CD14-positive monocyte (primary cell): ENCODE measurements around the gene SYT7. TPM values are rescaled to one million over a fixed set of nuclear protein-coding genes. Genes with fewer than 3 reads are reported as not detected.

Experiments
- DNase-seq, 3 donors: peaks; one replicate each; pipeline ENCODE4 v3.0.0-alpha.2; 2011 to 2022
- H2AFZ ChIP-seq: 2 replicates; pipeline ENCODE4 v1.6.0; 2012; ENCODE audit warnings: mild to moderate bottlenecking, low read depth, low read length, inconsistent platforms; ENCODE audit not compliant: insufficient read depth, poor library complexity, severe bottlenecking
- H3K27ac ChIP-seq, 2 donors: 1 replicate in 1 of 2; 2 replicates in 1 of 2; pipeline ENCODE4 v1.5.1; 2012 to 2013; ENCODE audit warnings: low read length in 2 of 2, control low read depth in 1 of 2, inconsistent platforms in 1 of 2, low read depth in 1 of 2, mild to moderate bottlenecking in 1 of 2
- H3K27me3 ChIP-seq, 2 donors: one replicate each; pipeline versions ENCODE4 v1.6.0 to v1.6.1; 2011 to 2013; ENCODE audit warnings: low read length in 2 of 2; ENCODE audit not compliant: control insufficient read depth in 2 of 2, insufficient read depth in 2 of 2
- H3K36me3 ChIP-seq, 2 donors: replicated peaks in 1 of 2; 1 replicate in 1 of 2; 2 replicates in 1 of 2; pipeline versions ENCODE4 v1.5.1 to v1.6.1; 2012 to 2013; ENCODE audit warnings: low read length in 2 of 2, control low read depth in 1 of 2, inconsistent platforms in 1 of 2, mild to moderate bottlenecking in 1 of 2; ENCODE audit not compliant: insufficient read depth in 2 of 2, control insufficient read depth in 1 of 2
- H3K4me1 ChIP-seq, 2 donors: 1 replicate in 1 of 2; 2 replicates in 1 of 2; pipeline versions ENCODE4 v1.5.1 to v1.6.1; 2012 to 2013; ENCODE audit warnings: low read length in 2 of 2, control low read depth in 1 of 2, inconsistent platforms in 1 of 2, mild to moderate bottlenecking in 1 of 2, moderate library complexity in 1 of 2; ENCODE audit not compliant: insufficient read depth in 2 of 2, control insufficient read depth in 1 of 2
- H3K4me2 ChIP-seq: replicated peaks from 2 replicates; pipeline ENCODE3; 2012; ENCODE audit warnings: low read length, moderate library complexity, mild to moderate bottlenecking; ENCODE audit not compliant: poor library complexity, severe bottlenecking; ENCODE audit errors: extremely low read depth
- H3K4me3 ChIP-seq, 3 experiments: fragments of 200-600 bp in 1 of 3; sonication (generic) in 1 of 3; replicated peaks in 1 of 3; 1 replicate in 2 of 3; 2 replicates in 1 of 3; pipeline ENCODE4 v1.5.1; 2011 to 2013; ENCODE audit warnings: low read length in 3 of 3, mild to moderate bottlenecking in 3 of 3, control low read depth in 2 of 3, low read depth in 2 of 3, inconsistent platforms in 1 of 3, moderate library complexity in 1 of 3
- H3K79me2 ChIP-seq: 2 replicates; pipeline ENCODE4 v1.6.0; 2012; ENCODE audit warnings: mild to moderate bottlenecking, control low read depth, inconsistent platforms, low read length, moderate library complexity; ENCODE audit not compliant: insufficient read depth
- H3K9ac ChIP-seq: 2 replicates; pipeline ENCODE4 v1.6.0; 2017; ENCODE audit warnings: low read length, mild to moderate bottlenecking; ENCODE audit not compliant: insufficient read depth, poor library complexity, severe bottlenecking
- H3K9me3 ChIP-seq, 2 donors: replicated peaks in 1 of 2; 1 replicate in 1 of 2; 2 replicates in 1 of 2; pipeline versions ENCODE4 v1.5.1 to v1.6.1; 2012 to 2013; ENCODE audit warnings: low read length in 2 of 2, control low read depth in 1 of 2; ENCODE audit not compliant: control insufficient read depth in 1 of 2, insufficient read depth in 1 of 2
- H4K20me1 ChIP-seq: 2 replicates; pipeline ENCODE4 v1.6.0; 2012; ENCODE audit warnings: mild to moderate bottlenecking, low read length, control low read depth, moderate library complexity; ENCODE audit not compliant: insufficient read depth
- H3K27ac Mint-ChIP-seq, 7 donors: one replicate each; pipeline ENCODE4 v1.8.0; 2020; ENCODE audit warnings: mild to moderate bottlenecking in 7 of 7, mixed read lengths in 7 of 7, moderate library complexity in 6 of 7, inconsistent platforms in 2 of 7
- H3K27me3 Mint-ChIP-seq, 3 donors: one replicate each; pipeline ENCODE4 v1.8.0; 2021 to 2022; ENCODE audit warnings: low read depth in 3 of 3, mild to moderate bottlenecking in 3 of 3, mixed read lengths in 3 of 3, moderate library complexity in 3 of 3, inconsistent platforms in 1 of 3
- H3K36me3 Mint-ChIP-seq, 2 donors: one replicate each; pipeline ENCODE4 v1.8.0; 2020; ENCODE audit warnings: mixed read lengths in 2 of 2, inconsistent platforms in 1 of 2, mild to moderate bottlenecking in 1 of 2
- H3K4me1 Mint-ChIP-seq: one replicate; pipeline ENCODE4 v1.8.0; 2020; ENCODE audit warnings: mild to moderate bottlenecking, mixed read lengths
- H3K4me3 Mint-ChIP-seq, 2 donors: one replicate each; pipeline ENCODE4 v1.8.0; 2020; ENCODE audit warnings: mild to moderate bottlenecking in 2 of 2, mixed read lengths in 2 of 2, moderate library complexity in 1 of 2
- H3K9me3 Mint-ChIP-seq, 7 donors: one replicate each; pipeline ENCODE4 v1.8.0; 2020 to 2022; ENCODE audit warnings: mixed read lengths in 7 of 7, mild to moderate bottlenecking in 6 of 7, moderate library complexity in 6 of 7, inconsistent platforms in 2 of 7
- WGBS: methylation state at CpG from one replicate; pipeline ENCODE4 v1.1.5; 2013; ENCODE audit warnings: missing lambda C conversion rate; ENCODE audit not compliant: insufficient coverage; 5-methylcytosine and 5-hydroxymethylcytosine counted together
- intact Hi-C, 2 donors: fragments of 100-400 bp; cut with micrococcal nuclease; formaldehyde crosslinking; loops; one replicate each; pipeline versions ENCODE4 v1.15.0 to v1.15.1; 2023
- polyA plus RNA-seq, 3 donors: library from polyadenylated mRNA; depleted of rRNA in 1 of 3; unstranded in 2 of 3; stranded (reverse) in 1 of 3; fragments of 300-500 nt in 2 of 3; fragments of >200 nt in 1 of 3; fragmentation: Illumina TruSeq in 2 of 3; gene quantifications; 1 replicate in 2 of 3; 2 replicates in 1 of 3; pipeline ENCODE4 v1.2.3, GENCODE V29; 2012 to 2021
- TF ChIP-seq, protein P1 (sequence below): fragments of 200-600 bp; IDR thresholded peaks from one replicate; pipeline ENCODE4 v1.8.0; 2022; ENCODE audit warnings: antibody characterized with exemption, mild to moderate bottlenecking

SYT7 gene
- polyA plus RNA-seq, 3 donors = not detected

DNA sequence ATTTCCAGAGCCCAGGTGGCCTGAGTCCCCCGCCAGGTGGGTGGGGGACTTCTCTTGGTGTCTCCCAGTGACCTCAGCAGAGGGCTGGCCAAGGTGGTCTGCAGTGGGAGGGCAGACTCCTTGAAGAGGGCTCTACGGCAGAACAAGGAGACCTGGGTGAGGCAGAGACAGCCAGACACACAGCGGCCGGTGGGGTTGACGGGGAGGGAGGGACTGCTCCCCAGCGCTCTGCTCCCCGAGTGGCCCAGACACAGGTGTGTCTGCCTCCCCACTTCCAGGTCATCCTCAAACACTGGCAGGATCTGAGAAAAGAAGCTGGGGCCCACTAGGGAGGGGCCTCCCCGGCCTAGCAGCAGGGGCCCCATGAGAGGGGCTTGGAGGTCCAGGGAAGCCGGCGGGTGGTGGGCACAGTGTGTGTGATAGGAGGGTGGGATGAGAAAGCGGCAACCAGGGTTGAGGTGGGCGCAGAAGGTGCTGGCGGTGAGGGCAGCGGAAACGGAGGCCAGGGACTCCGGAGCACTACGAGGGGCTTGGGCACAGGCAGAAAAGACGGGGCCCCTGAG lies 30.1 kb downstream of the SYT7 start:
- TF ChIP-seq, protein P1, sequence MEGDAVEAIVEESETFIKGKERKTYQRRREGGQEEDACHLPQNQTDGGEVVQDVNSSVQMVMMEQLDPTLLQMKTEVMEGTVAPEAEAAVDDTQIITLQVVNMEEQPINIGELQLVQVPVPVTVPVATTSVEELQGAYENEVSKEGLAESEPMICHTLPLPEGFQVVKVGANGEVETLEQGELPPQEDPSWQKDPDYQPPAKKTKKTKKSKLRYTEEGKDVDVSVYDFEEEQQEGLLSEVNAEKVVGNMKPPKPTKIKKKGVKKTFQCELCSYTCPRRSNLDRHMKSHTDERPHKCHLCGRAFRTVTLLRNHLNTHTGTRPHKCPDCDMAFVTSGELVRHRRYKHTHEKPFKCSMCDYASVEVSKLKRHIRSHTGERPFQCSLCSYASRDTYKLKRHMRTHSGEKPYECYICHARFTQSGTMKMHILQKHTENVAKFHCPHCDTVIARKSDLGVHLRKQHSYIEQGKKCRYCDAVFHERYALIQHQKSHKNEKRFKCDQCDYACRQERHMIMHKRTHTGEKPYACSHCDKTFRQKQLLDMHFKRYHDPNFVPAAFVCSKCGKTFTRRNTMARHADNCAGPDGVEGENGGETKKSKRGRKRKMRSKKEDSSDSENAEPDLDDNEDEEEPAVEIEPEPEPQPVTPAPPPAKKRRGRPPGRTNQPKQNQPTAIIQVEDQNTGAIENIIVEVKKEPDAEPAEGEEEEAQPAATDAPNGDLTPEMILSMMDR = no peak
- no peaks in the 10 kb centered on the region for H3K4me1 ChIP-seq
- WGBS = 92% methylated on average over 12 of the region's 18 CpGs
- Mint-ChIP-seq H3K36me3 (no peaks in the 10 kb centered on the region), H3K4me3 (no peak overlapping the region), H3K4me1 (no peaks in the 10 kb centered on the region), H3K27ac (no peak overlapping the region), H3K27me3 (peaks cover 33 to 48% (median 35%) of the 10 kb centered on the region in 3 donors), H3K9me3 (peaks cover 0 to 2% (median 0%) of the 10 kb centered on the region in 7 donors)
- intact Hi-C loops = no loop called here
- H3K9ac ChIP-seq = no peak overlapping the region
- peaks cover 9 to 30% of the 10 kb centered on the region in 2 donors for H3K27me3 ChIP-seq
- peaks cover 0 to 6% of the 10 kb centered on the region in 2 donors for H3K9me3 ChIP-seq
- no peaks in the 10 kb centered on the region for H3K36me3 ChIP-seq
- no peak overlapping the region for H2AFZ ChIP-seq
- DNase-seq = no peak
- H3K4me3 ChIP-seq = no peak overlapping the region
- H3K4me2 ChIP-seq = no peak overlapping the region
- H3K79me2 ChIP-seq = no peaks in the 10 kb centered on the region
- no peaks in the 10 kb centered on the region for H4K20me1 ChIP-seq
- H3K27ac ChIP-seq = no peak overlapping the region

DNA sequence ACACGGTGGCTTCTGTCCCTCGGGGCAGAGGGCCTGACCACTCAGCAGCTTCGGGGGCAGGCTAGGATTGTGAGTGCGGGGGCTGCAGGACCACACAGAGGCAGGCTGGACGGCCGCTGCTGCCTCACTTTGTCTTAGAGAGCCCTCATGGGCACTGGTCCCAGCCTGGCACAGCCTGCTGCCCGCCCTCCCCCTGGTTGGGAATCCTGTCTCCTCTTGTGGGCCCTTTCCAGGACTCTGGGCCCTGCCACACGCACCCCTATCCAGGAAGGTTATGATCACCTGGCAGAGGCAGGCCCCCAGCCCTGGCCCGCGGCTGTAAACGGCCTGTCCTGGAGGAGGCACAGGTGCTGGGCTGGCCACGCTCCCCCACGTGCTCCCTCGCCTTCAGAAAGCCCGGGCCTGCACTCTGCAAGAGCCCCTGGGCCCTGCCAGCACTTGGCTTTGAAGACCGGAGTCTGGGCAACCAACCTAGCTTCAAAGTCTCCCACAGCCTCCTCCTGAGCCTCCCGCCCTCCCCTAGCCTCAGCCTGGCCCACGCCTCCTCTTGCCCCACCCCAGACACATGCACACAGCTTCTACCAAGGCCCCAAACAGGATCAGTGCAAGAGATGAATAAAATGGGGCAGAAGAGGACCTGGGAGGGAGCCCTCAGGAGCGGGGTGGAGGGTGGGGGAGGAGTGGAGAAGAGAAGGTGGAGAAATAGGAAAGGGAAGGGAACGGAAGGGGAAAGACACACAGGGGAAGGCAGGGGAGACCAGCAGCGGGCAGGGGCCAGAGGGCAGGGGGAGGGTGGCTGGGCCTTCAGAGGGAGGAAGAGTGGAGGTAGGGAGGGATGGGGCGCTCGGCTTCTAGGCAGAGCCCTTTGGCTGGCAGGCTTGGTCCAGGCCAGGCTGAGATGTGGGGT lies 31.0 kb downstream of the SYT7 start:
- H3K4me3 ChIP-seq = no peak overlapping the region
- no peak overlapping the region for H3K27ac ChIP-seq
- no peaks in the 10 kb centered on the region for H3K79me2 ChIP-seq
- intact Hi-C loops = no loop called here
- Mint-ChIP-seq H3K9me3 (peaks cover 0 to 2% (median 0%) of the 10 kb centered on the region in 7 donors), H3K27me3 (peaks cover 27 to 41% (median 29%) of the 10 kb centered on the region in 3 donors), H3K27ac (no peak overlapping the region), H3K4me1 (no peaks in the 10 kb centered on the region), H3K4me3 (no peak overlapping the region), H3K36me3 (no peaks in the 10 kb centered on the region)
- WGBS = 83% methylated on average over 18 of the region's 23 CpGs
- H3K9ac ChIP-seq = no peak overlapping the region
- TF ChIP-seq, protein P1 = no peak
- H3K4me2 ChIP-seq = no peak overlapping the region
- H3K36me3 ChIP-seq = no peaks in the 10 kb centered on the region
- DNase-seq = no peak
- peaks cover 0 to 6% of the 10 kb centered on the region in 2 donors for H3K9me3 ChIP-seq
- no peaks in the 10 kb centered on the region for H4K20me1 ChIP-seq
- H3K4me1 ChIP-seq = no peaks in the 10 kb centered on the region
- H2AFZ ChIP-seq = no peak overlapping the region
- H3K27me3 ChIP-seq = peaks cover 4 to 24% of the 10 kb centered on the region in 2 donors
